ENCODE results near the gene MCRS1.

Gene MCRS1

GRCh38 chr12:49549735-49550692, 17.9 kb downstream of the MCRS1 start:
- Histone ChIP-seq H3K4me3 (ENCODE audit: low read depth, low read length) (no peak overlapping the region), H3K27ac (no peak overlapping the region), H3K4me1 (peaks cover 8% of the 10 kb centered on the region), H3K27me3 (ENCODE audit: control insufficient read depth, insufficient read depth, low read length) (no peaks in the 10 kb centered on the region), H3K9ac (no peak overlapping the region), H3K4me2 (ENCODE audit: low read length) (no peak overlapping the region), H3K36me3 (ENCODE audit: control insufficient read depth, insufficient read depth, low read length) (no peaks in the 10 kb centered on the region), H3K79me2 (no peaks in the 10 kb centered on the region), H2AFZ (no peak overlapping the region), H3K9me3 (ENCODE audit: control insufficient read depth, low read length) (no peaks in the 10 kb centered on the region)
- TF ChIP-seq CTCF (IDR thresholded peaks at IDR 0.05): no peak

- H3K4me1 ChIP-seq: peaks cover 8% of the 10 kb centered on the region
- H3K27me3 ChIP-seq (ENCODE audit: control insufficient read depth, insufficient read depth, low read length): no peaks in the 10 kb centered on the region
- no peak overlapping the region for H3K4me3 ChIP-seq (ENCODE audit: low read depth, low read length)
- H3K9me3 ChIP-seq (ENCODE audit: control insufficient read depth, low read length): no peaks in the 10 kb centered on the region
- no peak overlapping the region for H3K4me2 ChIP-seq (ENCODE audit: low read length)
- peak overlapping the region; percentile 75 for H2AFZ ChIP-seq
- no peaks in the 10 kb centered on the region for H3K36me3 ChIP-seq (ENCODE audit: control insufficient read depth, insufficient read depth, low read length)
- H3K79me2 ChIP-seq: no peaks in the 10 kb centered on the region
- no peak overlapping the region for H3K27ac ChIP-seq
- peak; percentile 38 for TF ChIP-seq CTCF (IDR thresholded peaks at IDR 0.05)
- no peak overlapping the region for H3K9ac ChIP-seq
Observed at GRCh38 chr12:49548822-49549648, 18.9 kb downstream of the MCRS1 start.

GRCh38 chr12:49548481-49548821, 19.5 kb downstream of the MCRS1 start:
- H3K4me1 ChIP-seq: peaks cover 8% of the 10 kb centered on the region
- no peak overlapping the region for H3K4me2 ChIP-seq (ENCODE audit: low read length)
- H3K79me2 ChIP-seq: no peaks in the 10 kb centered on the region
- H3K9me3 ChIP-seq (ENCODE audit: control insufficient read depth, low read length): no peaks in the 10 kb centered on the region
- H2AFZ ChIP-seq: peak overlapping the region; percentile 75
- no peaks in the 10 kb centered on the region for H3K27me3 ChIP-seq (ENCODE audit: control insufficient read depth, insufficient read depth, low read length)
- no peaks in the 10 kb centered on the region for H3K36me3 ChIP-seq (ENCODE audit: control insufficient read depth, insufficient read depth, low read length)
- H3K27ac ChIP-seq: no peak overlapping the region
- H3K9ac ChIP-seq: no peak overlapping the region
- no peak overlapping the region for H3K4me3 ChIP-seq (ENCODE audit: low read depth, low read length)
- no peak for TF ChIP-seq CTCF (IDR thresholded peaks at IDR 0.05)

GRCh38 chr12:49547090-49547690, 20.8 kb downstream of the MCRS1 start:
- Histone ChIP-seq H3K4me2 (ENCODE audit: low read length) (no peak overlapping the region), H3K9ac (no peak overlapping the region), H3K4me1 (peaks cover 8% of the 10 kb centered on the region), H3K27ac (no peak overlapping the region), H3K36me3 (ENCODE audit: control insufficient read depth, insufficient read depth, low read length) (no peaks in the 10 kb centered on the region), H3K4me3 (ENCODE audit: low read depth, low read length) (no peak overlapping the region), H2AFZ (no peak overlapping the region), H3K27me3 (ENCODE audit: control insufficient read depth, insufficient read depth, low read length) (no peaks in the 10 kb centered on the region), H3K79me2 (no peaks in the 10 kb centered on the region), H3K9me3 (ENCODE audit: control insufficient read depth, low read length) (no peaks in the 10 kb centered on the region)
- no peak for TF ChIP-seq CTCF (IDR thresholded peaks at IDR 0.05)
